GM23338 (cell line): ENCODE results near the gene BAHCC1. TPM values are rescaled to one million over a fixed set of nuclear protein-coding genes. Genes with fewer than 3 reads are reported as not detected.

Source experiments
- ATAC-seq: fragments of 200-7000 bp; cut with Tn5 transposase; 3 replicates; pipeline ENCODE4 v1.9.1; 2020
- DNase-seq: peaks from one replicate; pipeline ENCODE4 v3.0.0-alpha.2; 2015; ENCODE audit warnings: low spot score
- H2AFZ ChIP-seq: fragments of 200-600 bp; sonication (generic); 2 replicates; pipeline ENCODE4 v1.8.0; 2016; ENCODE audit warnings: antibody characterized with exemption, mild to moderate bottlenecking, moderate library complexity
- H3F3A ChIP-seq: fragments of 200-600 bp; sonication (generic); replicated peaks from 2 replicates; pipeline ENCODE4 v1.8.0; 2017; ENCODE audit warnings: antibody characterized with exemption, mixed run types, low read depth
- H3K27ac ChIP-seq: fragments of 200-600 bp; sonication (generic); 2 replicates; pipeline ENCODE4 v1.6.1; 2016; ENCODE audit warnings: low read depth
- H3K27me3 ChIP-seq: fragments of 200-600 bp; sonication (generic); 2 replicates; pipeline ENCODE4 v1.8.0; 2016; ENCODE audit warnings: mild to moderate bottlenecking, mixed run types, moderate library complexity; ENCODE audit not compliant: insufficient read depth
- H3K36me3 ChIP-seq: fragments of 200-600 bp; sonication (generic); 2 replicates; pipeline ENCODE4 v1.8.0; 2016; ENCODE audit warnings: mild to moderate bottlenecking; ENCODE audit not compliant: insufficient read depth
- H3K4me1 ChIP-seq: fragments of 200-600 bp; sonication (generic); 2 replicates; pipeline ENCODE4 v1.8.0; 2016; ENCODE audit warnings: mild to moderate bottlenecking, moderate library complexity; ENCODE audit not compliant: insufficient read depth
- H3K4me2 ChIP-seq: fragments of 200-600 bp; sonication (generic); 2 replicates; pipeline ENCODE4 v1.7.1; 2017; ENCODE audit warnings: mixed run types
- H3K4me3 ChIP-seq: fragments of 200-600 bp; sonication (generic); 2 replicates; pipeline ENCODE4 v1.6.1; 2016; ENCODE audit warnings: mixed run types
- H3K79me2 ChIP-seq: fragments of 200-600 bp; sonication (generic); replicated peaks from 2 replicates; pipeline ENCODE4 v1.8.0; 2017; ENCODE audit warnings: mild to moderate bottlenecking; ENCODE audit not compliant: insufficient read depth
- H3K9me2 ChIP-seq: fragments of 200-600 bp; sonication (generic); 2 replicates; pipeline ENCODE4 v1.8.0; 2017; ENCODE audit not compliant: insufficient read depth
- H4K20me1 ChIP-seq: fragments of 200-600 bp; sonication (generic); replicated peaks from 2 replicates; pipeline ENCODE4 v1.8.0; 2017; ENCODE audit warnings: mild to moderate bottlenecking; ENCODE audit not compliant: insufficient read depth
- H3K27ac Mint-ChIP-seq: 2 replicates; pipeline ENCODE4 v1.8.0; 2020; ENCODE audit warnings: inconsistent platforms, mild to moderate bottlenecking, moderate library complexity, mixed read lengths
- H3K27me3 Mint-ChIP-seq: 3 replicates; pipeline ENCODE4 v1.8.0; 2022; ENCODE audit warnings: low read depth, mild to moderate bottlenecking, moderate library complexity, mixed read lengths, inconsistent platforms; ENCODE audit not compliant: insufficient read depth, poor library complexity
- H3K36me3 Mint-ChIP-seq: 3 replicates; pipeline ENCODE4 v1.8.0; 2021; ENCODE audit warnings: low read depth, mild to moderate bottlenecking, inconsistent platforms, moderate library complexity, mixed read lengths
- H3K4me1 Mint-ChIP-seq: 3 replicates; pipeline ENCODE4 v1.8.0; 2020; ENCODE audit warnings: mild to moderate bottlenecking, inconsistent platforms, mixed read lengths
- H3K4me3 Mint-ChIP-seq: 3 replicates; pipeline ENCODE4 v1.8.0; 2021; ENCODE audit warnings: moderate library complexity, mild to moderate bottlenecking, inconsistent platforms, mixed read lengths
- H3K9me3 Mint-ChIP-seq: 3 replicates; pipeline ENCODE4 v1.8.0; 2020; ENCODE audit warnings: moderate library complexity, mild to moderate bottlenecking, inconsistent platforms, mixed read lengths
- CREB1 ChIP-seq: fragments of 250-450 bp; sonication (Bioruptor Pico); IDR thresholded peaks from 2 replicates; pipeline ENCODE4 v1.5.0; 2020; ENCODE audit warnings: low read depth, mild to moderate bottlenecking, moderate library complexity
- CTCF ChIP-seq, 2 experiments: fragments of 200-600 bp in 1 of 2; sonication (generic) in 1 of 2; conservative IDR thresholded peaks; 2 replicates each; pipeline versions ENCODE4 v1.5.1 to v1.6.1; 2016 to 2017; ENCODE audit warnings: antibody characterized with exemption in 2 of 2, low read depth in 2 of 2, mild to moderate bottlenecking in 2 of 2, moderate library complexity in 1 of 2
- ETS1 ChIP-seq: IDR thresholded peaks from 2 replicates; pipeline ENCODE4 v1.6.1; 2016; ENCODE audit warnings: antibody characterized with exemption
- EZH2 ChIP-seq: fragments of 200-600 bp; sonication (generic); IDR thresholded peaks from one replicate; pipeline ENCODE4 v1.8.0; 2017; ENCODE audit warnings: antibody characterized with exemption, mild to moderate bottlenecking, low read depth; ENCODE audit not compliant: unreplicated experiment
- JUNB ChIP-seq: IDR thresholded peaks from one replicate; pipeline ENCODE4 v1.6.1; 2016; ENCODE audit warnings: antibody characterized with exemption; ENCODE audit not compliant: unreplicated experiment
- POLR2AphosphoS5 ChIP-seq: IDR thresholded peaks from 2 replicates; pipeline ENCODE4 v1.6.1; 2016; ENCODE audit warnings: antibody characterized with exemption, low read depth
- STAT1 ChIP-seq: IDR thresholded peaks from one replicate; pipeline ENCODE4 v1.6.1; 2016; ENCODE audit warnings: antibody characterized with exemption; ENCODE audit not compliant: unreplicated experiment
- ZNF114 ChIP-seq: fragments of 250-450 bp; sonication (Bioruptor Pico); IDR thresholded peaks from 2 replicates; pipeline ENCODE4 v1.5.0; 2020; ENCODE audit warnings: mild to moderate bottlenecking, moderate library complexity
- ZNF331 ChIP-seq: fragments of 250-450 bp; sonication (Bioruptor Pico); IDR thresholded peaks from 2 replicates; pipeline ENCODE4 v1.5.0; 2020; ENCODE audit warnings: low read depth, mild to moderate bottlenecking, moderate library complexity
- polyA plus RNA-seq: library from polyadenylated mRNA; unstranded; fragments of >200 nt; fragmentation: Nextera tagmentation; extraction: Ambion mirVana; gene quantifications from 2 replicates; pipeline ENCODE4 v1.2.1, GENCODE V29; 2016
- total RNA-seq: library from RNA; depleted of rRNA; stranded (reverse); fragments of >200 nt; shearing (Covaris generic); gene quantifications from 2 replicates; pipeline ENCODE4 v1.2.3, GENCODE V29; 2014

The BAHCC1 gene
- total and polyA plus RNA-seq, 2 experiments from 2014 or later = 0.24 to 1.1 TPM

GRCh38 chr17:81422776-81423697 is 27.8 kb downstream of the BAHCC1 start (continued):
- TF ChIP-seq CREB1 (CRISPR knock-in tag) (no peak), EZH2 (no peak), ETS1 (no peak), STAT1 (no peak), ZNF331 (CRISPR knock-in tag) (no peak)

- no peak overlapping the region for H3K27ac Mint-ChIP-seq
Measured at GRCh38 chr17:81423698-81424071, 28.4 kb downstream of the BAHCC1 start.

More at GRCh38 chr17:81423698-81424071, 28.4 kb downstream of the BAHCC1 start:
- H3K4me1 Mint-ChIP-seq = no peaks in the 10 kb centered on the region
- H3K4me3 Mint-ChIP-seq = no peak overlapping the region
- H2AFZ ChIP-seq = no peak overlapping the region
- H3K9me3 Mint-ChIP-seq = no peaks in the 10 kb centered on the region
- no peak overlapping the region for H3K4me3 ChIP-seq
- H3K27me3 ChIP-seq = no peaks in the 10 kb centered on the region
- H3K27me3 Mint-ChIP-seq = peaks cover 5% of the 10 kb centered on the region
- H3K4me1 ChIP-seq = no peaks in the 10 kb centered on the region
- H3K79me2 ChIP-seq = no peaks in the 10 kb centered on the region
- no peak overlapping the region for H3K4me2 ChIP-seq
- H3K9me2 ChIP-seq = no peaks in the 10 kb centered on the region
- TF ChIP-seq STAT1 = no peak
- no peak for TF ChIP-seq POLR2AphosphoS5
- TF ChIP-seq ZNF331 (CRISPR knock-in tag) = no peak
- TF ChIP-seq JUNB = no peak
- TF ChIP-seq CTCF (conservative IDR thresholded peaks at IDR 0.05; ENCODE audit: low read depth in 2 of 2) = no peak
- TF ChIP-seq ZNF114 (CRISPR knock-in tag) = no peak
- no peaks in the 10 kb centered on the region for H3K36me3 ChIP-seq
- ATAC-seq = no peak
- no peak overlapping the region for H3K27ac ChIP-seq
- H3K36me3 Mint-ChIP-seq = no peaks in the 10 kb centered on the region
- H4K20me1 ChIP-seq = no peaks in the 10 kb centered on the region
- DNase-seq = no peak
- no peaks in the 10 kb centered on the region for H3F3A ChIP-seq
